Subcutaneous abdominal adipose tissue (tissue), 5 donors: Measurements from ENCODE around the gene LCA5.
A peak's percentile ranks its signal among the peaks of the same experiment; 100 is the strongest.

ENCODE experiments used
- H3K27ac ChIP-seq: one replicate; pipeline ENCODE4 v1.7.0; 2013; ENCODE audit warnings: low read depth, mild to moderate bottlenecking, inconsistent platforms, low read length, moderate library complexity
- H3K27me3 ChIP-seq, 5 donors: one replicate each; pipeline ENCODE4 v1.7.0; 2013; ENCODE audit warnings: low read length in 5 of 5, inconsistent platforms in 1 of 5; ENCODE audit not compliant: control insufficient read depth in 5 of 5, insufficient read depth in 4 of 5
- H3K36me3 ChIP-seq, 5 donors: one replicate each; pipeline ENCODE4 v1.7.0; 2013; ENCODE audit warnings: low read length in 5 of 5; ENCODE audit not compliant: control insufficient read depth in 5 of 5, insufficient read depth in 5 of 5
- H3K4me1 ChIP-seq, 5 donors: one replicate each; pipeline ENCODE4 v1.7.0; 2013; ENCODE audit warnings: low read length in 5 of 5, mild to moderate bottlenecking in 3 of 5, moderate library complexity in 1 of 5; ENCODE audit not compliant: control insufficient read depth in 5 of 5, insufficient read depth in 5 of 5
- H3K4me3 ChIP-seq, 5 donors: one replicate each; pipeline ENCODE4 v1.7.0; 2013; ENCODE audit warnings: low read length in 5 of 5, low read depth in 1 of 5
- H3K9ac ChIP-seq, 5 donors: one replicate each; pipeline ENCODE4 v1.7.0; 2013; ENCODE audit warnings: low read length in 5 of 5, mild to moderate bottlenecking in 4 of 5, moderate library complexity in 3 of 5
- H3K9me3 ChIP-seq, 5 donors: one replicate each; pipeline ENCODE4 v1.7.0; 2013; ENCODE audit warnings: low read length in 5 of 5; ENCODE audit not compliant: control insufficient read depth in 5 of 5
- donor health status: healthy.
- donor health status: healthy.
- donor health status: healthy.
- donor health status: healthy.
- donor health status: healthy.

Gene LCA5

DNA sequence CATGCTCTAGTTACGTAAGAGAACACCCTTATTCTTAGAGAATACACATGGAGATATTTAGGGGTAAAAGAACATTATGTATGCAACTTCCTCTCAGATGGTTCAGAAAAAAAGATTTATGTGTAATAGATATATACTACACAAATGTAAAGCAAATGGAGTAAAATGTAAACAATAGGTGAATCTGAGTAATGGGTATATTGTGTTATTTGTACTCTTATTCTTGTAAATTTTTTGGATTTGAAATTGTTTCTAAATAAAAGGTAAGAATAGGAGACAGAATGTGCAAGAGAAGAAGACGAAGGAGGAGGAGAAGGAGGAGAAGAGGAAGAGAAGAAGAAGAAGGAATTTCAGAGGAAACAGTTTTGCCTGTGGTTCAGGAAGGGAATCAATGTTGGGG, 22.5 kb upstream of the LCA5 start:
- H3K27me3 ChIP-seq: no peaks in the 10 kb centered on the region
- no peak overlapping the region for H3K9ac ChIP-seq
- no peak overlapping the region for H3K4me3 ChIP-seq
- no peak overlapping the region for H3K27ac ChIP-seq
- no peaks in the 10 kb centered on the region for H3K36me3 ChIP-seq
- H3K9me3 ChIP-seq: no peaks in the 10 kb centered on the region
- peaks cover 0 to 3% (median 0%) of the 10 kb centered on the region in 5 donors for H3K4me1 ChIP-seq

DNA sequence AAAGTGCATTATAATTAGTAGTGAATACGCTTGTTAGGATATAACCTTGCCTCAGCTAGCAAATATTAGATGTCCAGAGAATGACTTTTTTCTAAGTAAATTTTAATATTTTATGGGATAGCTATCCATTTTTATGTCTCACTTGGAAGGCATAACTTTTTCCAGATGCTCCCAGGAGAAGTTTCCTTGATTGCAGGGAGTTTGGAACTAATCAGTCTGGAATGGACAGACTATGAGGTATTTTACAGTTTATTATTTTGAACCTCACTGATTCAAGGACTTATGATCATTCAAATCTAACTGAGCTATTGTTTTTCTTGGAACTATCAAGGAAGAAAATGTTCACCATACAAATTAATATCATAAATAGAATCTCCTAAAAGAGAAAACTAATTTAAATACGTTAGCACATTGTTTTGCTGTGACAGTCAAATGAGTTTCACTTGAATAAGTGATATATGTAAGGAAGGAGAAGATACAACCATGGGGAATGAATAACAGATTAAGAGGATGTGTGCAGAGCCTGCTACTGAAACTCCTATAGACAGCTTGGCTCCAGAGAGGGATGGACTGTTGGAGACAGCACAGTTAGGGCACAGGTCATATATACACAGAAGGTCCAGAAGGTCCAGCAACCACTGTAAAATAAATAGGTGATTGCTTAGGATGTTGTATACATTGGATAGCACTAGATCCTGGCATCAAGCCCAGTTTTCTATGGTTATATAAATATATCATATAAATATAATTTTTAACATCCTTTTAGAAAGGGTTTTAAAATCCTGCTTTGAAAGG, 20.6 kb upstream of the LCA5 start:
- no peak overlapping the region for H3K9ac ChIP-seq
- H3K4me3 ChIP-seq: no peak overlapping the region
- no peak overlapping the region for H3K27ac ChIP-seq
- no peaks in the 10 kb centered on the region for H3K9me3 ChIP-seq
- no peaks in the 10 kb centered on the region for H3K27me3 ChIP-seq
- peaks cover 0 to 3% (median 0%) of the 10 kb centered on the region in 5 donors for H3K4me1 ChIP-seq
- H3K36me3 ChIP-seq: no peaks in the 10 kb centered on the region

DNA sequence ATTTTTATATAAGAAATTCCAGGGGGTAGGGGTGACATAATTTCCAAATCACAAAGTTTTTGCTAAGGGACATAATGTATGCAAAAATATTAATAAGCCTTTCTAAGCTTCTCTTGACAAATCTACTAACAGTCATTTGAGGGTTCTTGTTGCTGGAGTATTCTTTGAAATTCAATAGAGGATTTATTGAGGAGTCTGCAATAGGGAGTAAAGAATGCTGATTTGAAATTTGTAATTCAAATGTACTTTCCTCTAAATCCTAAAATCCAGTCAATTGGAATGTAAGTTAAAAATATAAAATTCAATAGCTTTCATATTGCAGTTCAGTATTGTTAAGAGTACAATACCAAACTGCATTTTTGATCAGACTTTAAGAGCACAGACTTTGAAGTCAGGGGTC, 17.1 kb upstream of the LCA5 start:
- Histone ChIP-seq H3K4me3 (no peak overlapping the region), H3K27me3 (no peaks in the 10 kb centered on the region), H3K27ac (no peak overlapping the region), H3K9me3 (no peaks in the 10 kb centered on the region), H3K4me1 (peaks cover 0 to 3% (median 0%) of the 10 kb centered on the region in 5 donors), H3K9ac (no peak overlapping the region), H3K36me3 (peaks cover 0 to 7% (median 4%) of the 10 kb centered on the region in 5 donors)

DNA sequence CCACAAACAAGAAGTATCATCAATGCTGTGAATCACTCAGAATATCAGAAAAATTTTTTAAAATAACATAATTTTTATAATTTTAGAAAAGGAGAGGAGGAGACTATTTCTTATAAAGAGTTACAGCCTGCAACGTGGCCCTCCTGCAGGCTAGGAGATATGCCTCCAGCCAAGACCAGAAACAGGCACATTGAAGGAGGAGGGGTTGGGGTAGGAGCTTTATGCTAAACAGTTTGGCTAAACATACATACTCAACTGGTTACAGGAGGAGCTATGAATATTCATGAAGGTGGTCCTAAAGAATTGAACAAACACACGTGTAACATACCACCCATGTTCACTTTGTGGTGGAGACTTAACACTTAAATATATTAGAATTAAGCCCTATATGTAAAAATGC, 14.2 kb upstream of the LCA5 start:
- Histone ChIP-seq H3K9ac (no peak overlapping the region), H3K27me3 (no peaks in the 10 kb centered on the region), H3K4me1 (peaks cover 0 to under 1% (median under 1%) of the 10 kb centered on the region in 5 donors), H3K27ac (no peak overlapping the region), H3K36me3 (peaks cover 3 to 15% (median 8%) of the 10 kb centered on the region in 5 donors), H3K9me3 (no peaks in the 10 kb centered on the region), H3K4me3 (no peak overlapping the region)

DNA sequence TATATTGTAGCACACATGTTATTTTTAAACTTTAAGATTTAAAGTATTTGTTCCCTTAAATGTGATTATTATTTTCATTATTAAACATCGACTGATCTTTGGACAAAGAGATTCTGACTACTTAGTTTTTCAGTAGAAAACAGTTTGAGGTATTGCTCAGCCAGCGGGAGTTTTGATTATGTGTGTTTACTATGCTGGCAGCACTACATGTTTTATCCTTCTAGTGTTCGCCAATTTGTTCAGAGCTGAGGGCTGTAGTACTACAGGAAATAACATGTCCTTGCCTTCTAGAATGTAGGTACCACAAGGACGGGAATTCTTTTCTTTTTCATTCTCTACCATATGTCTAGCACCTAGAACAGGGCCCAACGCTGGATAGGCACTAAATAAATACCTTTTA, 11.1 kb upstream of the LCA5 start:
- Histone ChIP-seq H3K9ac (no peak overlapping the region), H3K27ac (no peak overlapping the region)

DNA sequence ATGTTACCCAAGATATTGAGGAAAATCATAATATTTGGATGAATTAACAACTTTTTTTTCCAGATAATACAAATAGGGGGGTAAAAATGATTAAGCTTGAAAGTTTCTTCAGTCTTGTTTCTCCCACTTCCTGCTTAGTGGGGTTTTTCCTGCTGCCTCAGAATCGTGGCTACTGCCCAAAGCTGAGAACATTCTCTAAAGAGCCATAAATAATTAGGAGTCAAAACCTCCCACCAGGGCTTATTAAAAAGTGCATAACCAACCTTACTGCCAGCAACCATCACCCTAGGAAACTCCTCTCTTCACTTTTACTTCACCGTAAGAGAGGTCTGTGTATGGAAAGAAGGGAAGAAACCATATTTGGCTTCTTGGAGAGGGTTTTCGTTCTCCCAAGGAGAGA, 9.0 kb upstream of the LCA5 start:
- Histone ChIP-seq H3K9ac (peak overlapping the region in 2 of 5 donors; percentile 24 to 28), H3K36me3 (peaks cover 3 to 15% (median 8%) of the 10 kb centered on the region in 5 donors), H3K27ac (peak overlapping the region; percentile 39)

More for the DNA sequence above, 11.1 kb upstream of the LCA5 start:
- H3K9me3 ChIP-seq: no peaks in the 10 kb centered on the region
- no peaks in the 10 kb centered on the region for H3K27me3 ChIP-seq
- H3K4me1 ChIP-seq: peaks cover 0 to 26% (median 18%) of the 10 kb centered on the region in 5 donors
- peaks cover 3 to 15% (median 8%) of the 10 kb centered on the region in 5 donors for H3K36me3 ChIP-seq
- no peak overlapping the region for H3K4me3 ChIP-seq

DNA sequence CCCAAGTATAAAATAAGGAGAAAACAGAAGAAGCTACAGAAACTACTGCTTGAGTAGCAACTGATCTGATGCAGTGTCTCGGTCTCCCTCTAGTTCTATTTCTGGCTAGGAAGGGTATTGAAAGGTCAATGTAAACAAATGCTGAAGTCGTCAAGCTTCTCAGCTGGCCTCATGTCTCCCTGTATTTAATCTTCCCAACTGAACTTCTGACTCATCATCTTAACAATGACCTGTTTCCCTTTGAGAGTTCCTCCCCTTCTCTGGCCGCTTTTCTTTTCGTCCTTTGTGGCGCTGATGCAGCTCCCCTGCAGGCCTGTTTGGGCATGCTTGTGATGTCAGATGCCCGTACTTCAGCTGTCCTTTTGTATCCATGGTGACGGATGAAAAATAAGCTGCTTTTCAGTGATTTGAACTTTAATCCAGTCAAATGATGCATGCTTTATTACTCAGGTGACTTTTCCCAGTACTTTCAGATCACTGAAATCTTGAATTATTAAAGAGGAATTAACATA, 7.8 kb upstream of the LCA5 start:
- peak overlapping the region; percentile 47 for H3K27ac ChIP-seq
- no peaks in the 10 kb centered on the region for H3K9me3 ChIP-seq
- H3K36me3 ChIP-seq: peaks cover 3 to 8% (median 4%) of the 10 kb centered on the region in 5 donors
- H3K27me3 ChIP-seq: no peaks in the 10 kb centered on the region
- H3K4me3 ChIP-seq: peak overlapping the region in 3 of 5 donors; percentile 6 to 31 (median 30)
- peak overlapping the region in 2 of 5 donors; percentile 19 to 71 for H3K9ac ChIP-seq
- peaks cover 0 to 26% (median 18%) of the 10 kb centered on the region in 5 donors for H3K4me1 ChIP-seq

More for the DNA sequence above, 9.0 kb upstream of the LCA5 start:
- Histone ChIP-seq H3K4me3 (no peak overlapping the region), H3K27me3 (no peaks in the 10 kb centered on the region), H3K9me3 (no peaks in the 10 kb centered on the region), H3K4me1 (peaks cover 0 to 26% (median 18%) of the 10 kb centered on the region in 5 donors)

DNA sequence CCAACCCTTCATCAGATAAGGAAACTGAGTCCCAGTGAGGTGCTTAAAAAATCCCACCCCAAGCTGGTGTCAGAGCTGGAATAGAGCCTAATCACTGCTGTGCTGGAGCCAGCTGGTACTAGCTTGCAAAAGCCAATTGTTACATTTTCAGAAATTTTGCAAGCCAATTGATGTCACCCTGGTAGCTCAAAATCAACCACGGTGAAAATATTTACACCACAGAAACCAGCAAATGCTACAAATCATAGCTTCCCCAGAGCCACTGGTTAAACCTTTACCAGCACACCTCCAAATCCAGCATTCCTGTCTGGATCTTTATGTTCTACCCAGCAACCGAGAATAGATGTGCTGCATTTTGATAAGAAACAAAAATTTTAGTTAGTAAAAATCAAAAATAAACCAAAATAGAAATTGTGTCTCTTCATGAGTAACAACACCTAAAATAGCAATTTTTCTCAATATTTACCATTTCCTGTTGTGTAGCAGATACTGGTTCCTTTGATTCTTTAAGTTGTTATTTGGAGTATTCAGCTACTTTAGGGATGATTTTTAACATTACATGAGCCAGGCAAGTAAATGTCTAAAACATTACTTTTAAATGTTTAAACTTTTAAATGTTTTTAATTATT, 7.2 kb upstream of the LCA5 start:
- Histone ChIP-seq H3K27me3 (no peaks in the 10 kb centered on the region), H3K9me3 (no peaks in the 10 kb centered on the region), H3K27ac (peak overlapping the region; percentile 47), H3K4me3 (peak overlapping the region in 1 of 5 donors; percentile 31), H3K36me3 (peaks cover 3 to 8% (median 4%) of the 10 kb centered on the region in 5 donors), H3K9ac (peak overlapping the region in 1 of 5 donors; percentile 71), H3K4me1 (peaks cover 0 to 26% (median 18%) of the 10 kb centered on the region in 5 donors)

DNA sequence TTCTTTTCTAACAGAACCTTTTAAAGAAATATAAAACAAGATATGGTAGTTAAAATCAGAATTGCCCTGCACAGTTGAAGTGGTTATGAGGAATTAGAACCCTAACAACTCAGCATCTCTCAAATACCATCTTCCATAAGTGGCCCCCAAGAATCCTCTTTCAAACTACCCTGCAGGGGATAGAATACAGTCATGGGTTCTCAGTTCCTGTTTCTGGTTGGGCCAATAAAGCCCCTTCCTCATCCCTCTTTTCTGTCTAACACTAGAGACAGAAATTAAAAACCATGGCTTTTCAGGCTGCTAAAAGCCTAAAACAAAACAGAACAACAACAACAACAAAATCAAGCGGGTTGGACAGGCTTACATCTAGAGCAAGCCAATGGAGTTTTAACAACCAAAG, 6.7 kb upstream of the LCA5 start:
- H3K4me3 ChIP-seq: no peak overlapping the region
- H3K9ac ChIP-seq: no peak overlapping the region
- no peaks in the 10 kb centered on the region for H3K27me3 ChIP-seq
- peak overlapping the region; percentile 47 for H3K27ac ChIP-seq
- peaks cover 3 to 6% (median 4%) of the 10 kb centered on the region in 5 donors for H3K36me3 ChIP-seq
- H3K9me3 ChIP-seq: no peaks in the 10 kb centered on the region
- H3K4me1 ChIP-seq: peaks cover 0 to 26% (median 18%) of the 10 kb centered on the region in 5 donors

DNA sequence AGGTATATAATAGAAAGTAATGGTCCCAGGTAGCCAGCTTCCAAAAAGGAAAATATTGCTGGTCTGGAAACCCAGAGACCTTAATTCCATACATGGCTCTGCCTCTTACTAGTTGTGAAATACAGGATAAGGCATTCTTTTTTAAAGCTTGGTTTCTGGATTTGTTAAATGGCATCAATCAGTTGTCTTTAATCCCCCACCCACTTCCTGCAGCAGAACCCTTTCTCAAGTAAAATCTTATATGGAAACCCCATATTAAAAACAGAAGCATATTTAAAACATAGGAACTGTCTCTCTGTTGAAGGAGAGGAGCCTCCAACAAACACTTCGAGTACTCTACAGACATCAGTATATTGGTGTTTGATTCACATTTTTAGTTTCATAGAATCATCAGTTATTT, 6.2 kb upstream of the LCA5 start:
- no peaks in the 10 kb centered on the region for H3K27me3 ChIP-seq
- H3K4me1 ChIP-seq: peaks cover 0 to 31% (median 20%) of the 10 kb centered on the region in 5 donors
- peaks cover 2 to 4% (median 3%) of the 10 kb centered on the region in 5 donors for H3K36me3 ChIP-seq
- no peaks in the 10 kb centered on the region for H3K9me3 ChIP-seq
- no peak overlapping the region for H3K4me3 ChIP-seq
- peak overlapping the region; percentile 47 for H3K27ac ChIP-seq
- H3K9ac ChIP-seq: no peak overlapping the region
